Effector memory CD4-positive, alpha-beta T cell (primary cell): Measurements from ENCODE around the gene MAEA.
"Not testable (repeated sequence)": the region's sequence is repeated elsewhere in the genome, so short reads cannot be mapped to it uniquely, and the experiment has no call there.

Experiments
- DNase-seq, 3 donors: peaks; one replicate each; pipeline ENCODE4 v3.0.0-alpha.2; 2020
- H3K27ac ChIP-seq: 2 replicates; pipeline ENCODE4 v1.7.0; 2013; ENCODE audit warnings: mild to moderate bottlenecking, low read length, moderate library complexity; ENCODE audit not compliant: insufficient read depth, poor library complexity, severe bottlenecking
- H3K27me3 ChIP-seq: replicated peaks from 2 replicates; pipeline ENCODE4 v1.7.0; 2013; ENCODE audit warnings: mild to moderate bottlenecking, low read length; ENCODE audit not compliant: insufficient read depth, control insufficient read depth, poor library complexity, severe bottlenecking
- H3K36me3 ChIP-seq: 2 replicates; pipeline ENCODE4 v1.7.0; 2013; ENCODE audit warnings: mild to moderate bottlenecking, low read length, moderate library complexity; ENCODE audit not compliant: control insufficient read depth, insufficient read depth
- H3K4me1 ChIP-seq: 2 replicates; pipeline ENCODE4 v1.7.0; 2013; ENCODE audit warnings: low read length, mild to moderate bottlenecking; ENCODE audit not compliant: control insufficient read depth, insufficient read depth, poor library complexity, severe bottlenecking
- H3K4me3 ChIP-seq: 2 replicates; pipeline ENCODE4 v1.7.0; 2013; ENCODE audit warnings: low read length, low read depth, mild to moderate bottlenecking; ENCODE audit not compliant: insufficient read depth, poor library complexity, severe bottlenecking
- H3K9me3 ChIP-seq: 2 replicates; pipeline ENCODE4 v1.7.0; 2013; ENCODE audit warnings: mild to moderate bottlenecking, low read length, moderate library complexity; ENCODE audit not compliant: control insufficient read depth

Gene MAEA

GRCh38 chr4:1334579-1334895 is 44.8 kb downstream of the MAEA start:
- Histone ChIP-seq H3K36me3 (peaks cover 49% of the 10 kb centered on the region), H3K4me3 (no peak overlapping the region), H3K27me3 (no peaks in the 10 kb centered on the region), H3K9me3 (no peaks in the 10 kb centered on the region), H3K4me1 (peaks cover 26% of the 10 kb centered on the region), H3K27ac (no peak overlapping the region)
- no peak for DNase-seq

GRCh38 chr4:1335193-1335883 is 45.6 kb downstream of the MAEA start:
- not testable (repeated sequence) for H3K4me3 ChIP-seq, H3K27ac ChIP-seq, DNase-seq, H3K27me3 ChIP-seq, H3K9me3 ChIP-seq
- peaks cover 56% of the 10 kb centered on the region for H3K36me3 ChIP-seq
- peaks cover 18% of the 10 kb centered on the region for H3K4me1 ChIP-seq

GRCh38 chr4:1336088-1336491 is 46.4 kb downstream of the MAEA start:
- no peaks in the 10 kb centered on the region for H3K27me3 ChIP-seq

GRCh38 chr4:1337376-1337831 is 47.7 kb downstream of the MAEA start:
- H3K4me1 ChIP-seq: no peaks in the 10 kb centered on the region
- no peaks in the 10 kb centered on the region for H3K27me3 ChIP-seq
- H3K27ac ChIP-seq: no peak overlapping the region
- DNase-seq: peak in 2 of 3 donors; percentile 17 to 35
- H3K4me3 ChIP-seq: no peak overlapping the region
- H3K9me3 ChIP-seq: no peaks in the 10 kb centered on the region
- H3K36me3 ChIP-seq: peaks cover 66% of the 10 kb centered on the region

More at GRCh38 chr4:1336088-1336491, 46.4 kb downstream of the MAEA start:
- no peak for DNase-seq
- no peaks in the 10 kb centered on the region for H3K9me3 ChIP-seq
- peaks cover 10% of the 10 kb centered on the region for H3K4me1 ChIP-seq
- H3K27ac ChIP-seq: no peak overlapping the region
- peaks cover 63% of the 10 kb centered on the region for H3K36me3 ChIP-seq
- H3K4me3 ChIP-seq: no peak overlapping the region

- Histone ChIP-seq H3K4me3 (no peak overlapping the region), H3K27me3 (no peaks in the 10 kb centered on the region), H3K4me1 (no peaks in the 10 kb centered on the region), H3K36me3 (peaks cover 60% of the 10 kb centered on the region), H3K27ac (no peak overlapping the region), H3K9me3 (no peaks in the 10 kb centered on the region)
- no peak for DNase-seq
Measured at GRCh38 chr4:1337951-1338751, 48.5 kb downstream of the MAEA start.

GRCh38 chr4:1338752-1339414 is 49.2 kb downstream of the MAEA start:
- no peaks in the 10 kb centered on the region for H3K27me3 ChIP-seq
- peaks cover 60% of the 10 kb centered on the region for H3K36me3 ChIP-seq
- H3K9me3 ChIP-seq: no peaks in the 10 kb centered on the region
- no peak for DNase-seq
- no peak overlapping the region for H3K4me3 ChIP-seq
- no peaks in the 10 kb centered on the region for H3K4me1 ChIP-seq
- no peak overlapping the region for H3K27ac ChIP-seq

GRCh38 chr4:1339489-1339888 is 49.8 kb downstream of the MAEA start:
- H3K27me3 ChIP-seq: no peaks in the 10 kb centered on the region
- no peak for DNase-seq
- H3K4me1 ChIP-seq: no peaks in the 10 kb centered on the region
- peaks cover 55% of the 10 kb centered on the region for H3K36me3 ChIP-seq
- no peak overlapping the region for H3K27ac ChIP-seq
- H3K4me3 ChIP-seq: no peak overlapping the region
- no peaks in the 10 kb centered on the region for H3K9me3 ChIP-seq

- Histone ChIP-seq H3K27me3 (no peaks in the 10 kb centered on the region), H3K36me3 (peaks cover 53% of the 10 kb centered on the region), H3K9me3 (no peaks in the 10 kb centered on the region), H3K27ac (no peak overlapping the region), H3K4me3 (no peak overlapping the region), H3K4me1 (peaks cover under 1% of the 10 kb centered on the region)
- DNase-seq: no peak
Measured at GRCh38 chr4:1340181-1340747, 50.6 kb downstream of the MAEA start.

GRCh38 chr4:1340861-1341260 is 51.2 kb downstream of the MAEA start:
- no peaks in the 10 kb centered on the region for H3K9me3 ChIP-seq
- peaks cover 53% of the 10 kb centered on the region for H3K36me3 ChIP-seq
- H3K27ac ChIP-seq: no peak overlapping the region
- no peaks in the 10 kb centered on the region for H3K27me3 ChIP-seq
- DNase-seq: no peak
- H3K4me3 ChIP-seq: no peak overlapping the region
- peaks cover 6% of the 10 kb centered on the region for H3K4me1 ChIP-seq
